ENCODE data around the gene CTBS. TPM values are rescaled to one million over a fixed set of nuclear protein-coding genes. Genes with fewer than 3 reads are reported as not detected.

The CTBS gene
- total RNA-seq, 1 experiment from 2014 or later: 5.4 TPM

DNA sequence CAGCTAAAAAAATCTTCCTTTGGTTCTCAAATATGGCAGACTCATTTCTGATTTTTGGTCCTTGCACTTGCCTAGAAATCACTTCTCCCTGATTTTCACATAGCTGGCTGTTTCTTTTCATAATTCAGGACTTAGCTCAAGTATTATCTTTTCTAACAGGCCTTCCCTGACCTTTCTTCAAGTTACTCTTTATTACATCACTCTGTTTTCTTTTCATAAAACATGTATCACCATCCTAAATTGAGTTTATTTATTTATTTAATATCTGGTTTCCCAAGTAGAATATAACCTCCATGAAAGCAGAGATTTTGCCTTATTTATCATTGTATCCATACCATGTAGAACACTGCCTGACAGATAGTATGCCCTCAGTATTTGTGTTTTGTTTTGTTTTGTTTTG, 49.6 kb downstream of the CTBS start:
- CTCF ChIA-PET: no interaction called here
- H3K36me3 ChIP-seq (ENCODE audit: control insufficient read depth, insufficient read depth, low read length): no peaks in the 10 kb centered on the region
- H3K4me1 Mint-ChIP-seq (ENCODE audit: low read depth, unreplicated experiment): no peaks in the 10 kb centered on the region
- no peaks in the 10 kb centered on the region for H3K27me3 ChIP-seq (replicated peaks; ENCODE audit: control insufficient read depth, insufficient read depth, low read length)
- H3K9me3 Mint-ChIP-seq (ENCODE audit: unreplicated experiment): no peaks in the 10 kb centered on the region
- peaks cover 3% of the 10 kb centered on the region for H3K27me3 Mint-ChIP-seq (ENCODE audit: insufficient read depth, unreplicated experiment)
- H3K4me1 ChIP-seq: no peaks in the 10 kb centered on the region
- TF ChIP-seq, protein P1, sequence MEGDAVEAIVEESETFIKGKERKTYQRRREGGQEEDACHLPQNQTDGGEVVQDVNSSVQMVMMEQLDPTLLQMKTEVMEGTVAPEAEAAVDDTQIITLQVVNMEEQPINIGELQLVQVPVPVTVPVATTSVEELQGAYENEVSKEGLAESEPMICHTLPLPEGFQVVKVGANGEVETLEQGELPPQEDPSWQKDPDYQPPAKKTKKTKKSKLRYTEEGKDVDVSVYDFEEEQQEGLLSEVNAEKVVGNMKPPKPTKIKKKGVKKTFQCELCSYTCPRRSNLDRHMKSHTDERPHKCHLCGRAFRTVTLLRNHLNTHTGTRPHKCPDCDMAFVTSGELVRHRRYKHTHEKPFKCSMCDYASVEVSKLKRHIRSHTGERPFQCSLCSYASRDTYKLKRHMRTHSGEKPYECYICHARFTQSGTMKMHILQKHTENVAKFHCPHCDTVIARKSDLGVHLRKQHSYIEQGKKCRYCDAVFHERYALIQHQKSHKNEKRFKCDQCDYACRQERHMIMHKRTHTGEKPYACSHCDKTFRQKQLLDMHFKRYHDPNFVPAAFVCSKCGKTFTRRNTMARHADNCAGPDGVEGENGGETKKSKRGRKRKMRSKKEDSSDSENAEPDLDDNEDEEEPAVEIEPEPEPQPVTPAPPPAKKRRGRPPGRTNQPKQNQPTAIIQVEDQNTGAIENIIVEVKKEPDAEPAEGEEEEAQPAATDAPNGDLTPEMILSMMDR (IDR thresholded peaks at IDR 0.05; ENCODE audit: insufficient read depth in 1 of 2, low read depth in 1 of 2, low read length in 1 of 2, severe bottlenecking in 1 of 2, unreplicated experiment in 1 of 2): no peak
- DNase-seq: no peak
- no peak overlapping the region for H3K4me3 Mint-ChIP-seq (ENCODE audit: unreplicated experiment)
- H3K9me3 ChIP-seq: no peaks in the 10 kb centered on the region
- intact Hi-C loops (cut with micrococcal nuclease; ENCODE audit: unreplicated experiment): no loop called here
- H3K36me3 Mint-ChIP-seq (ENCODE audit: insufficient read depth, unreplicated experiment): no peaks in the 10 kb centered on the region
- no peak overlapping the region for H3K27ac Mint-ChIP-seq (ENCODE audit: unreplicated experiment)
- H3K4me3 ChIP-seq (ENCODE audit: low read depth, low read length): no peak overlapping the region
- POLR2A ChIA-PET: no interaction called here
- no TSS peak for BruUV-seq (replicated peaks)

DNA sequence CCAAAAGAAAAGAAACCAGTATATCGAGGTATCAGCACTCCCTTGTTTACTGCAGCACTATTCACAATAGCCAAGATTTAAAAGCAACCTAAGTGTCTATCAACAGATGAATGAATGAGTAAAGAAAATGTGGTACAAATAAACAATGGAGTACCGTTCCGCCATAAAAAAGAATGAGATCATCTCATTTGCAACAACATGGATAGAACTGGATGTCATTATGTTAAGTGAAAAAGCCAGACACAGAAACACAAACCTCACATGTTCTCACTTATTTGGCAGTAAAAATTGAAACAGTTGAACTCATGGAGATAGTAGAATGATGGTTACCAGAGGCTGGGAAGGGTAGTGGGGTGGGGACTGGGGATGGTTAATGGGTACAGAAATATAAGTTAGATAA, 63.6 kb downstream of the CTBS start:
- peaks cover 9% of the 10 kb centered on the region for H3K36me3 Mint-ChIP-seq (ENCODE audit: insufficient read depth, unreplicated experiment)

DNA sequence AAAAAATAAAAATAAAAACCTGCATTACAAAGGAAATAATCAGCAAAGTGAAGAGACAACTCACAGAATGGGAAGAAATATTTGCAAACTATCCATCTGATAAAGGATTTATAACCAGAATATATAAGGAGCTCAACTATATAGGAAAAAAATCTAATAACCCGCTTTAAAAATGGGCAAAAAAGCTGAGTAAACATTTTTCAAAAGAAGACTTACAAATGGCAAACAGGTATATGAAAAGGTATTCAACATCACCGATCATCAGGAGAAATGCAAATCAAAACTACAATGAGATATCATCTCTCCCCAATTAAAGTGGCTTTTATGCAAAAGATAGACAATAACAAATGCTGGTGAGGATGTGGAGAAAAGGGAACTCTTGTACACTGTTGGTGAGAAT, 64.1 kb downstream of the CTBS start:
- no peak overlapping the region for H3K4me3 Mint-ChIP-seq (ENCODE audit: unreplicated experiment)
- Histone ChIP-seq H3K9me3 (no peaks in the 10 kb centered on the region), H3K4me3 (ENCODE audit: low read depth, low read length) (no peak overlapping the region), H3K4me1 (peaks cover 7% of the 10 kb centered on the region; the same call in 1 of the 2 replicates), H3K36me3 (ENCODE audit: control insufficient read depth, insufficient read depth, low read length) (no peaks in the 10 kb centered on the region), H3K27me3 (replicated peaks; ENCODE audit: control insufficient read depth, insufficient read depth, low read length) (no peaks in the 10 kb centered on the region)
- no peaks in the 10 kb centered on the region for H3K9me3 Mint-ChIP-seq (ENCODE audit: unreplicated experiment)
- CTCF ChIA-PET: no interaction called here
- no peaks in the 10 kb centered on the region for H3K4me1 Mint-ChIP-seq (ENCODE audit: low read depth, unreplicated experiment)
- POLR2A ChIA-PET: no interaction called here
- no peaks in the 10 kb centered on the region for H3K27me3 Mint-ChIP-seq (ENCODE audit: insufficient read depth, unreplicated experiment)
- no peak for DNase-seq
- intact Hi-C loops (cut with micrococcal nuclease; ENCODE audit: unreplicated experiment): no loop called here
- BruUV-seq (replicated peaks): no TSS peak
- TF ChIP-seq, protein P1 (IDR thresholded peaks at IDR 0.05; ENCODE audit: insufficient read depth in 1 of 2, low read depth in 1 of 2, low read length in 1 of 2, severe bottlenecking in 1 of 2, unreplicated experiment in 1 of 2): no peak
- peaks cover 9% of the 10 kb centered on the region for H3K36me3 Mint-ChIP-seq (ENCODE audit: insufficient read depth, unreplicated experiment)
- no peak overlapping the region for H3K27ac Mint-ChIP-seq (ENCODE audit: unreplicated experiment)

More for the DNA sequence above, 63.6 kb downstream of the CTBS start:
- intact Hi-C loops (cut with micrococcal nuclease; ENCODE audit: unreplicated experiment): no loop called here
- no peaks in the 10 kb centered on the region for H3K27me3 Mint-ChIP-seq (ENCODE audit: insufficient read depth, unreplicated experiment)
- no peak for DNase-seq
- no TSS peak for BruUV-seq (replicated peaks)
- POLR2A ChIA-PET: no interaction called here
- TF ChIP-seq, protein P1 (IDR thresholded peaks at IDR 0.05; ENCODE audit: insufficient read depth in 1 of 2, low read depth in 1 of 2, low read length in 1 of 2, severe bottlenecking in 1 of 2, unreplicated experiment in 1 of 2): no peak
- H3K27me3 ChIP-seq (replicated peaks; ENCODE audit: control insufficient read depth, insufficient read depth, low read length): no peaks in the 10 kb centered on the region
- no peak overlapping the region for H3K4me3 Mint-ChIP-seq (ENCODE audit: unreplicated experiment)
- H3K4me1 Mint-ChIP-seq (ENCODE audit: low read depth, unreplicated experiment): no peaks in the 10 kb centered on the region
- H3K9me3 ChIP-seq: no peaks in the 10 kb centered on the region
- no peak overlapping the region for H3K27ac Mint-ChIP-seq (ENCODE audit: unreplicated experiment)
- H3K4me1 ChIP-seq: peaks cover 7% of the 10 kb centered on the region; the same call in 1 of the 2 replicates
- CTCF ChIA-PET: no interaction called here
- H3K9me3 Mint-ChIP-seq (ENCODE audit: unreplicated experiment): no peaks in the 10 kb centered on the region
- no peak overlapping the region for H3K4me3 ChIP-seq (ENCODE audit: low read depth, low read length)
- no peaks in the 10 kb centered on the region for H3K36me3 ChIP-seq (ENCODE audit: control insufficient read depth, insufficient read depth, low read length)

All from Caco-2 (cell line).